ENCODE measurements around the gene RACGAP1.

GRCh38 chr12:49960474-49961110, 64.7 kb downstream of the RACGAP1 start:
- TF ChIP-seq CTCF (IDR thresholded peaks at IDR 0.05) (no peak), EP300 (IDR thresholded peaks at IDR 0.05) (no peak)
